Omental fat pad (tissue), 4 donors: ENCODE measurements around the gene ANTXRL. TPM values are rescaled to one million over a fixed set of nuclear protein-coding genes. Genes with fewer than 3 reads are reported as not detected.
A peak's percentile ranks its signal among the peaks of the same experiment; 100 is the strongest.
"Not testable (repeated sequence)": the region's sequence is repeated elsewhere in the genome, so short reads cannot be mapped to it uniquely, and the experiment has no call there.

Source experiments
- ATAC-seq: fragments of 150-250 bp; one replicate; pipeline ENCODE4 v1.9.1; 2016; ENCODE audit warnings: mild to moderate bottlenecking, moderate library complexity; ENCODE audit not compliant: low FRiP score
- DNase-seq: peaks from one replicate; pipeline ENCODE4 v3.0.0-alpha.2; 2019; ENCODE audit warnings: low spot score
- CTCF ChIP-seq, 3 donors: fragments of 450-650 bp; IDR thresholded peaks; one replicate each; pipeline ENCODE4 v1.5.1; 2016 to 2017; ENCODE audit warnings: antibody characterized with exemption in 3 of 3, mild to moderate bottlenecking in 3 of 3, moderate library complexity in 2 of 3
- total RNA-seq, 4 donors: library from RNA; depleted of rRNA; stranded (reverse); fragments of >200 nt; gene quantifications; one replicate each; pipeline ENCODE4 v1.1.0, GENCODE V29; 2016

ANTXRL gene
- total RNA-seq, 4 donors from 2014 or later: not detected

GRCh38 chr10:46247181-46247475 is 39.7 kb upstream of the ANTXRL start:
- no peak for TF ChIP-seq CTCF (IDR thresholded peaks at IDR 0.05)
- DNase-seq: no peak
- ATAC-seq: no peak

- DNase-seq (peak; percentile 15), ATAC-seq (no peak)
- TF ChIP-seq CTCF (IDR thresholded peaks at IDR 0.05): no peak
Observed at GRCh38 chr10:46247808-46248569, 38.8 kb upstream of the ANTXRL start.

GRCh38 chr10:46248651-46249146 is 38.1 kb upstream of the ANTXRL start:
- DNase-seq (peak; percentile 8), ATAC-seq (no peak)
- TF ChIP-seq CTCF (IDR thresholded peaks at IDR 0.05): no peak

- ATAC-seq: not testable (repeated sequence)
Observed at GRCh38 chr10:46249617-46250344, 37.0 kb upstream of the ANTXRL start.

GRCh38 chr10:46250481-46250880 is 36.3 kb upstream of the ANTXRL start:
- ATAC-seq (no peak), DNase-seq (no peak)
- no peak for TF ChIP-seq CTCF (IDR thresholded peaks at IDR 0.05)

More at GRCh38 chr10:46249617-46250344, 37.0 kb upstream of the ANTXRL start:
- DNase-seq: not testable (repeated sequence)

GRCh38 chr10:46250898-46251856 is 35.6 kb upstream of the ANTXRL start:
- no peak for DNase-seq
- no peak for ATAC-seq
- no peak for TF ChIP-seq CTCF (IDR thresholded peaks at IDR 0.05)
